Lower lobe of right lung (tissue), 2 donors: Measurements from ENCODE around the gene REXO5. TPM values are rescaled to one million over a fixed set of nuclear protein-coding genes. Genes with fewer than 3 reads are reported as not detected.
A peak's percentile ranks its signal among the peaks of the same experiment; 100 is the strongest.

Experiments
- ATAC-seq, 2 donors: fragments of 200-7000 bp; cut with Tn5 transposase; one replicate each; pipeline ENCODE4 v1.9.1; 2020 to 2022; ENCODE audit warnings: mild to moderate bottlenecking in 2 of 2, moderate library complexity in 2 of 2
- DNase-seq: peaks from one replicate; pipeline ENCODE4 v3.0.0-alpha.2; 2020
- H3K27ac ChIP-seq: fragments of 200-600 bp; one replicate; pipeline ENCODE4 v1.8.0; 2022
- H3K27me3 ChIP-seq: fragments of 200-600 bp; one replicate; pipeline ENCODE4 v1.8.0; 2022; ENCODE audit warnings: low read depth
- H3K36me3 ChIP-seq: fragments of 200-600 bp; one replicate; pipeline ENCODE4 v1.8.0; 2022; ENCODE audit warnings: mild to moderate bottlenecking
- H3K4me1 ChIP-seq: fragments of 200-600 bp; one replicate; pipeline ENCODE4 v1.8.0; 2022
- H3K4me3 ChIP-seq: fragments of 200-600 bp; one replicate; pipeline ENCODE4 v1.8.0; 2022; ENCODE audit warnings: mild to moderate bottlenecking
- H3K9me3 ChIP-seq: fragments of 200-600 bp; one replicate; pipeline ENCODE4 v1.8.0; 2022
- CTCF ChIP-seq: fragments of 200-600 bp; IDR thresholded peaks from one replicate; pipeline ENCODE4 v1.8.0; 2022; ENCODE audit warnings: antibody characterized with exemption, mild to moderate bottlenecking
- intact Hi-C: fragments of 100-400 bp; cut with DNase I; formaldehyde crosslinking; loops from one replicate; pipeline ENCODE4 v1.11.0; 2022
- total RNA-seq: library from RNA; stranded (reverse); fragmentation: NEBNext Ultra II Directional; extraction: Animal tissue kit (Norgen Biotek cat#: 25700); gene quantifications from one replicate; pipeline ENCODE4 v1.2.1, GENCODE V29; 2021
- donor health status: DM: no; HTN: yes; CAD: no; lungs with severe emphysema.

REXO5 gene
- total RNA-seq, 1 donor from 2014 or later: 4.7 TPM

- intact Hi-C loops: no loop called here
- no peaks in the 10 kb centered on the region for H3K4me1 ChIP-seq
- peak; percentile 86 for DNase-seq
- TF ChIP-seq CTCF: peak; percentile 75
- no peak overlapping the region for H3K27ac ChIP-seq
- H3K4me3 ChIP-seq: no peak overlapping the region
- peak; percentile 96 for ATAC-seq
- no peaks in the 10 kb centered on the region for H3K27me3 ChIP-seq
- H3K9me3 ChIP-seq: no peaks in the 10 kb centered on the region
- no peaks in the 10 kb centered on the region for H3K36me3 ChIP-seq
These were observed 31.5 kb upstream of the REXO5 start for GRCh38 chr16:20774703-20775362.

GRCh38 chr16:20781697-20782096 lies 24.6 kb upstream of the REXO5 start:
- Histone ChIP-seq H3K27ac (no peak overlapping the region), H3K27me3 (no peaks in the 10 kb centered on the region), H3K36me3 (peaks cover 15% of the 10 kb centered on the region), H3K9me3 (no peaks in the 10 kb centered on the region), H3K4me3 (no peak overlapping the region), H3K4me1 (no peaks in the 10 kb centered on the region)
- DNase-seq (no peak), ATAC-seq (no peak)
- intact Hi-C loops: no loop called here
- no peak for TF ChIP-seq CTCF

GRCh38 chr16:20782470-20782869 lies 23.9 kb upstream of the REXO5 start:
- Histone ChIP-seq H3K4me3 (no peak overlapping the region), H3K9me3 (no peaks in the 10 kb centered on the region), H3K4me1 (no peaks in the 10 kb centered on the region), H3K36me3 (peaks cover 15% of the 10 kb centered on the region), H3K27ac (no peak overlapping the region), H3K27me3 (no peaks in the 10 kb centered on the region)
- no peak for TF ChIP-seq CTCF
- ATAC-seq (no peak), DNase-seq (no peak)
- intact Hi-C loops: no loop called here

- DNase-seq (no peak), ATAC-seq (no peak)
- Histone ChIP-seq H3K9me3 (no peaks in the 10 kb centered on the region), H3K36me3 (peaks cover 15% of the 10 kb centered on the region), H3K27me3 (no peaks in the 10 kb centered on the region), H3K27ac (no peak overlapping the region), H3K4me1 (no peaks in the 10 kb centered on the region), H3K4me3 (no peak overlapping the region)
- intact Hi-C loops: no loop called here
- TF ChIP-seq CTCF: no peak
These were observed 22.1 kb upstream of the REXO5 start for GRCh38 chr16:20784204-20784603.

- Histone ChIP-seq H3K27me3 (no peaks in the 10 kb centered on the region), H3K27ac (no peak overlapping the region), H3K4me3 (no peak overlapping the region), H3K36me3 (no peaks in the 10 kb centered on the region), H3K9me3 (no peaks in the 10 kb centered on the region), H3K4me1 (no peaks in the 10 kb centered on the region)
- TF ChIP-seq CTCF: no peak
- no peak for ATAC-seq
- intact Hi-C loops: no loop called here
- DNase-seq: no peak
These were observed 17.2 kb upstream of the REXO5 start for GRCh38 chr16:20789130-20789529.
